Panc1 (cell line): ENCODE results near the gene MYO7A. TPM values are rescaled to one million over a fixed set of nuclear protein-coding genes. Genes with fewer than 3 reads are reported as not detected.

Experiments
- ATAC-seq: fragments of 200-7000 bp; cut with Tn5 transposase; 2 replicates; pipeline ENCODE4 v1.9.1; 2020; ENCODE audit warnings: mild to moderate bottlenecking, moderate library complexity
- BruUV-seq: library from RNA; stranded (reverse); fragments of 400-500 nt; replicated peaks from 2 replicates; lab custom pipeline; 2021; lab: Mats Ljungman, UMichigan
- CTCF ChIA-PET: fragments of 300-600 bp; sonication (Branson Sonifier 250); formaldehyde crosslinking; loops from one replicate; lab custom pipeline; 2022; ENCODE audit warnings: antibody characterized with exemption; lab: Charles Lee
- POLR2A ChIA-PET: fragments of 300-600 bp; sonication (Branson Sonifier 250); formaldehyde crosslinking; loops from one replicate; lab custom pipeline; 2022; ENCODE audit warnings: antibody characterized with exemption; lab: Charles Lee
- DNase-seq: peaks from one replicate; pipeline ENCODE4 v3.0.0-alpha.2; 2010; ENCODE audit warnings: low read depth, low spot score
- H3K27ac ChIP-seq: 2 replicates; pipeline ENCODE4 v1.5.1; 2011; ENCODE audit warnings: mild to moderate bottlenecking, low read length, inconsistent platforms
- H3K27me3 ChIP-seq: fragments of 200-500 bp; sonication (Bioruptor generic); 2 replicates; pipeline ENCODE4 v1.6.0; 2014; ENCODE audit warnings: low read length, inconsistent platforms; ENCODE audit not compliant: control insufficient read depth, insufficient read depth
- H3K36me3 ChIP-seq: fragments of 200-500 bp; sonication (Bioruptor generic); 2 replicates; pipeline ENCODE4 v1.5.1; 2014; ENCODE audit warnings: inconsistent platforms, mild to moderate bottlenecking, low read length, moderate library complexity; ENCODE audit not compliant: control insufficient read depth, insufficient read depth
- H3K4me1 ChIP-seq: 2 replicates; pipeline ENCODE4 v1.5.1; 2011; ENCODE audit warnings: inconsistent platforms, mild to moderate bottlenecking, low read length, moderate library complexity; ENCODE audit not compliant: control insufficient read depth, insufficient read depth
- H3K4me3 ChIP-seq, 2 experiments: 2 replicates each; pipeline ENCODE4 v1.5.1; 2011 to 2012; ENCODE audit warnings: low read depth in 2 of 2, low read length in 2 of 2, mild to moderate bottlenecking in 2 of 2, inconsistent platforms in 1 of 2, moderate library complexity in 1 of 2
- H3K9me3 ChIP-seq: fragments of 200-500 bp; sonication (Bioruptor generic); 2 replicates; pipeline ENCODE4 v1.5.1; 2014; ENCODE audit warnings: low read depth, mild to moderate bottlenecking, inconsistent platforms, low read length, moderate library complexity; ENCODE audit not compliant: control insufficient read depth, insufficient read depth
- CTCF ChIP-seq: fragments of 450-650 bp; IDR thresholded peaks from 2 replicates; pipeline ENCODE4 v1.5.1; 2017; ENCODE audit warnings: mild to moderate bottlenecking
- POLR2AphosphoS5 ChIP-seq: IDR thresholded peaks from 2 replicates; pipeline ENCODE4 v1.6.1; 2012; ENCODE audit warnings: mild to moderate bottlenecking, low read depth, low read length, moderate library complexity
- REST ChIP-seq, 2 experiments: IDR thresholded peaks; 2 replicates each; pipeline ENCODE4 v1.6.1; 2011 to 2012; ENCODE audit warnings: low read depth in 2 of 2, control low read depth in 1 of 2, low read length in 1 of 2, mild to moderate bottlenecking in 1 of 2, moderate library complexity in 1 of 2; ENCODE audit not compliant: insufficient read depth in 1 of 2
- SIN3A ChIP-seq: IDR thresholded peaks from 2 replicates; pipeline ENCODE4 v1.6.1; 2012; ENCODE audit warnings: low read depth, mild to moderate bottlenecking, low read length, moderate library complexity, borderline replicate concordance; ENCODE audit not compliant: insufficient read depth
- TCF7L2 ChIP-seq: IDR thresholded peaks from 2 replicates; pipeline ENCODE4 v1.6.1; 2011; ENCODE audit warnings: mild to moderate bottlenecking, low read depth, low read length, inconsistent platforms
- in situ Hi-C: cut with HindIII; loops from 2 replicates; pipeline ENCODE4 v1.10.0; 2016; ENCODE audit warnings: low sequenced_read_pairs, low pct_unique_long_range_greater_than_20kb
- intact Hi-C: fragments of 100-400 bp; cut with micrococcal nuclease; formaldehyde crosslinking; loops from one replicate; pipeline ENCODE4 v1.10.0; 2022; ENCODE audit not compliant: unreplicated experiment
- total RNA-seq: library from RNA; stranded (reverse); gene quantifications from one replicate; pipeline ENCODE4 v1.2.1, GENCODE V29; 2021; ENCODE audit not compliant: unreplicated experiment

Gene MYO7A
- total RNA-seq, 1 experiment from 2014 or later: 1.3 TPM

- no TSS peak for BruUV-seq
- TF ChIP-seq CTCF (no peak), REST (IDR thresholded peaks at IDR 0.05; ENCODE audit: insufficient read depth in 1 of 2, low read depth in 2 of 2, low read length in 1 of 2) (no peak), TCF7L2 (no peak), SIN3A (no peak), POLR2AphosphoS5 (no peak)
- CTCF ChIA-PET: interaction anchor here (0.5 kb wide), 1 partner anchor 76 kb away, joined by 4 read pairs; no protein-coding TSS in a partner anchor
- H3K4me1 ChIP-seq: no peaks in the 10 kb centered on the region
- H3K36me3 ChIP-seq: no peaks in the 10 kb centered on the region
- POLR2A ChIA-PET: no interaction called here
- no peak for ATAC-seq
- in situ Hi-C loops (no loop called here), intact Hi-C loops (no loop called here)
- no peak for DNase-seq
- no peak overlapping the region for H3K27ac ChIP-seq
- no peaks in the 10 kb centered on the region for H3K27me3 ChIP-seq
- no peak overlapping the region for H3K4me3 ChIP-seq
- no peaks in the 10 kb centered on the region for H3K9me3 ChIP-seq
These were observed 44.0 kb downstream of the MYO7A start for GRCh38 chr11:77171885-77172665.

GRCh38 chr11:77172666-77172982, 44.6 kb downstream of the MYO7A start:
- POLR2A ChIA-PET: no interaction called here
- in situ Hi-C loops: no loop called here
- no peak for ATAC-seq

More at GRCh38 chr11:77172666-77172982, 44.6 kb downstream of the MYO7A start:
- Histone ChIP-seq H3K4me1 (no peaks in the 10 kb centered on the region), H3K9me3 (no peaks in the 10 kb centered on the region), H3K36me3 (no peaks in the 10 kb centered on the region), H3K27ac (no peak overlapping the region), H3K4me3 (no peak overlapping the region), H3K27me3 (no peaks in the 10 kb centered on the region)
- no peak for DNase-seq
- CTCF ChIA-PET: no interaction called here
- no TSS peak for BruUV-seq
- no peak for TF ChIP-seq SIN3A
- TF ChIP-seq POLR2AphosphoS5: no peak
- TF ChIP-seq CTCF: no peak
- TF ChIP-seq TCF7L2: no peak
- TF ChIP-seq REST (IDR thresholded peaks at IDR 0.05; ENCODE audit: insufficient read depth in 1 of 2, low read depth in 2 of 2, low read length in 1 of 2): no peak
- intact Hi-C loops: no loop called here
